ENCODE measurements around the gene CCL4L2.
"Not testable (repeated sequence)": the region's sequence is repeated elsewhere in the genome, so short reads cannot be mapped to it uniquely, and the experiment has no call there.

GRCh38 chr17:36211484-36212271 is 815 bp downstream of the CCL4L2 start:
- not testable (repeated sequence) for TF ChIP-seq POLR2A, CTCF (IDR thresholded peaks at IDR 0.05)

Data from thyroid gland (tissue), 4 donors.